K562 (cell line): Measurements from ENCODE around the gene MRGPRF. TPM values are rescaled to one million over a fixed set of nuclear protein-coding genes. Genes with fewer than 3 reads are reported as not detected.

ENCODE experiments used
- ATAC-seq: fragments of 200-7000 bp; cut with Tn5 transposase; 3 replicates; pipeline ENCODE4 v1.9.1; 2020; ENCODE audit warnings: moderate library complexity
- BruUV-seq: library from RNA; stranded (reverse); fragments of 400-500 nt; replicated peaks from 2 replicates; lab custom pipeline; 2021; lab: Mats Ljungman, UMichigan
- CTCF ChIA-PET: fragments of 300-600 bp; formaldehyde crosslinking; extraction: SDS; loops from one replicate; lab custom pipeline; 2021; ENCODE audit warnings: low intra/inter-chr PET ratio; lab: Yijun Ruan, JAX
- POLR2A ChIA-PET: fragments of 300-600, 350-650 bp; sonication (Branson Sonifier 250); formaldehyde crosslinking; extraction: SDS; loops from one replicate; lab custom pipeline; 2021; ENCODE audit warnings: antibody characterized with exemption, inconsistent platforms; lab: Yijun Ruan, JAX
- DNase-seq, 4 experiments: peaks; one replicate each; pipeline versions ENCODE4 v3.0.0 to v3.0.0-alpha.2; 2011 to 2018; ENCODE audit warnings: low spot score in 3 of 4, mixed read lengths in 3 of 4; ENCODE audit errors: extremely low read depth in 1 of 4
- FAIRE-seq: peaks from 2 replicates; lab custom pipeline; 2011; peaks lifted over from hg19 to GRCh38; lab: Jason Lieb, UNC
- H2AFZ ChIP-seq: 2 replicates; pipeline ENCODE4 v1.6.0; 2011; ENCODE audit warnings: low read depth, low read length, control low read depth, inconsistent platforms
- H3K27ac ChIP-seq: fragments of 200-600 bp; 3 replicates; pipeline ENCODE4 v1.8.0; 2011; ENCODE audit warnings: low read depth, mild to moderate bottlenecking, control low read depth, inconsistent platforms, low read length, moderate library complexity, mixed read lengths; ENCODE audit errors: extremely low read depth
- H3K27me3 ChIP-seq, 2 experiments: fragments of 300-600 bp in 1 of 2; 2 replicates in 1 of 2; 3 replicates in 1 of 2; pipeline versions ENCODE4 v1.6.0 to v1.8.0; 2011; ENCODE audit warnings: inconsistent platforms in 2 of 2, low read length in 2 of 2, mild to moderate bottlenecking in 1 of 2, mixed read lengths in 1 of 2, moderate library complexity in 1 of 2; ENCODE audit not compliant: control insufficient read depth in 2 of 2, insufficient read depth in 2 of 2
- H3K36me3 ChIP-seq: fragments of 300-600 bp; 3 replicates; pipeline ENCODE4 v1.8.0; 2011; ENCODE audit warnings: mild to moderate bottlenecking, low read length, inconsistent platforms; ENCODE audit not compliant: control insufficient read depth, insufficient read depth
- H3K4me1 ChIP-seq, 2 experiments: fragments of 200-600 bp in 1 of 2; replicated peaks in 1 of 2; 2 replicates in 1 of 2; 3 replicates in 1 of 2; pipeline versions ENCODE4 v1.5.1 to v1.8.0; 2011; ENCODE audit warnings: inconsistent platforms in 2 of 2, low read length in 2 of 2, mild to moderate bottlenecking in 1 of 2, mixed read lengths in 1 of 2, moderate library complexity in 1 of 2; ENCODE audit not compliant: control insufficient read depth in 2 of 2, insufficient read depth in 2 of 2
- H3K4me2 ChIP-seq: 2 replicates; pipeline ENCODE4 v1.6.1; 2011; ENCODE audit warnings: low read length, control low read depth, inconsistent platforms, mixed read lengths; ENCODE audit not compliant: insufficient read depth
- H3K4me3 ChIP-seq: fragments of 200-600 bp; sonication (generic), shearing (Covaris generic); 2 replicates; pipeline ENCODE4 v1.5.1; 2016; ENCODE audit warnings: control low read depth, inconsistent platforms
- H3K79me2 ChIP-seq: fragments of 200-600 bp; 3 replicates; pipeline ENCODE4 v1.8.0; 2011; ENCODE audit warnings: low read length, inconsistent platforms; ENCODE audit not compliant: control insufficient read depth, insufficient read depth
- H3K9ac ChIP-seq, 2 experiments: 2 replicates each; pipeline versions ENCODE4 v1.6.0 to v1.6.1; 2011; ENCODE audit warnings: low read depth in 2 of 2, low read length in 2 of 2, control low read depth in 1 of 2, inconsistent platforms in 1 of 2, mild to moderate bottlenecking in 1 of 2, mixed read lengths in 1 of 2; ENCODE audit not compliant: insufficient read depth in 1 of 2
- H3K9me1 ChIP-seq: one replicate; pipeline ENCODE4 v1.6.0; 2011; ENCODE audit warnings: inconsistent platforms, mild to moderate bottlenecking, low read length, moderate library complexity; ENCODE audit not compliant: control insufficient read depth, insufficient read depth
- H3K9me3 ChIP-seq: replicated peaks from 2 replicates; pipeline ENCODE4 v1.5.1; 2011; ENCODE audit warnings: low read depth, low read length, inconsistent platforms; ENCODE audit not compliant: control insufficient read depth, insufficient read depth
- H4K20me1 ChIP-seq: replicated peaks from 2 replicates; pipeline ENCODE4 v1.6.1; 2011; ENCODE audit warnings: low read length, inconsistent platforms, mixed read lengths; ENCODE audit not compliant: control insufficient read depth, insufficient read depth
- KAT2B ChIP-seq: IDR thresholded peaks from one replicate; pipeline ENCODE4 v1.6.1; 2012; ENCODE audit warnings: low read depth, mild to moderate bottlenecking, control low read depth, inconsistent platforms, low read length, moderate library complexity
- PURB ChIP-seq: sonication (generic); formaldehyde crosslinking; IDR thresholded peaks from 2 replicates; pipeline ENCODE4 v1.9.0; 2021; ENCODE audit warnings: low read depth, mild to moderate bottlenecking, missing genetic modification reagents
- RUNX1 ChIP-seq: sonication (generic); IDR thresholded peaks from 2 replicates; pipeline ENCODE4 v1.6.1; 2016; ENCODE audit warnings: antibody characterized with exemption, low read depth
- SMAD3 ChIP-seq: fragments of 450-650 bp; formaldehyde crosslinking; conservative IDR thresholded peaks from 2 replicates; pipeline ENCODE4 v1.4.0; 2020; ENCODE audit warnings: mild to moderate bottlenecking
- ZNF347 ChIP-seq: fragments of 450-650 bp; formaldehyde crosslinking; IDR thresholded peaks from 2 replicates; pipeline ENCODE4 v1.4.0; 2020; ENCODE audit warnings: low read depth, mild to moderate bottlenecking, moderate library complexity
- ZZZ3 ChIP-seq: fragments of 450-650 bp; IDR thresholded peaks from 2 replicates; pipeline ENCODE4 v1.6.1; 2016; ENCODE audit warnings: antibody characterized with exemption, mild to moderate bottlenecking, moderate library complexity
- WGBS: fragments of 100-300 bp; shearing (Covaris generic); methylation state at CpG from one replicate; pipeline ENCODE4 v1.1.6; 2016; ENCODE audit warnings: low coverage, mixed read lengths; ENCODE audit not compliant: insufficient coverage; ENCODE audit errors: missing lambda C conversion rate; 5-methylcytosine and 5-hydroxymethylcytosine counted together
- in situ Hi-C: fragments of 300-500 bp; cut with MboI; formaldehyde crosslinking; loops from 4 replicates; pipeline ENCODE4 v1.15.0; 2018; ENCODE audit warnings: inconsistent platforms, mixed read lengths
- intact Hi-C: fragments of 100-400 bp; cut with micrococcal nuclease; formaldehyde crosslinking; loops from 2 replicates; pipeline ENCODE4 v1.14.2; 2022
- polyA plus RNA-seq, 8 experiments: library from polyadenylated mRNA; depleted of rRNA in 4 of 8; stranded (reverse) in 5 of 8; unstranded in 3 of 8; fragments of >200 nt; fragmentation: Nextera tagmentation in 2 of 8; fragmentation: Illumina TruSeq in 1 of 8; extraction: Ambion mirVana in 2 of 8; extraction: Trizol in 1 of 8; gene quantifications; 2 replicates each; pipeline versions ENCODE4 v1.2.1 to v1.2.3, GENCODE V29; 2011 to 2014; ENCODE audit warnings: inconsistent platforms in 1 of 8, missing spikeins in 1 of 8
- total RNA-seq, 7 experiments: library from RNA; depleted of rRNA in 6 of 7; stranded (reverse); fragments of >200 nt in 6 of 7; fragmentation: Illumina TruSeq in 2 of 7; extraction: Trizol in 2 of 7; gene quantifications; 2 replicates each; pipeline versions ENCODE4 v1.2.1 to v1.2.3, GENCODE V29; 2011 to 2021; ENCODE audit warnings: low replicate concordance in 1 of 7
- TF ChIP-seq, protein P1 (sequence below): fragments of 200-600 bp; sonication (generic); IDR thresholded peaks from one replicate; pipeline ENCODE4 v1.6.1; 2012; ENCODE audit warnings: mild to moderate bottlenecking, low read depth, low read length, inconsistent platforms

Gene MRGPRF
- total and polyA plus RNA-seq, 9 of the 15 experiments (the other 6 are each of a cell fraction or from before 2014, with no cell fraction given): not detected

DNA sequence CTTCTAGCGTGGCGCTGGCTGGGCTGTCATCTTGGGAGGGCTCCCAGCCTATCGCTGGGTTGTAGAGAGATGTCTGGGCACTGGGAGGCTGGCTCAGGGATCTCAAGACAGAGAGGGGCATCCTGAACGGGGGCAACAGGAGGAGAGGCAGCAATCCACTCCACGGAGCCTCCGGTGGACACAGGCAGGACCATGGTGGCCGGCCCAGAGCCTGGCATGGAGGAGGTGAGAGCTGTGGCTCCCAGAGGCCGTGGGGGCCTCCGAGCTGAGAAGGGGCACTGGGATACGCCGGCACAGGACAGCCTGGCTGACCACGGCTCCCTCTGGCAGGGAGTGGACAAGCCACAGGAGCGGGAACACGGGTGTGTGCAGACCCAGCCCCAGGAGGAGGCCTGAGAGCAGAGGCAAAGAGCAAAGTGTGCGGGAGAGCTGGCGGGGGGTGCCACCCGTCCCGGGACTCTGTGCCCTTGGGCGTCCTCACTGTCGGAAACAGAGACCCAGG is 9.1 kb downstream of the MRGPRF start:
- no peak for ATAC-seq
- peaks cover 3% of the 10 kb centered on the region for H3K9me1 ChIP-seq
- no peak overlapping the region for H3K27ac ChIP-seq
- FAIRE-seq: no peak
- H3K79me2 ChIP-seq: no peaks in the 10 kb centered on the region
- H3K4me3 ChIP-seq: no peak overlapping the region
- no peak overlapping the region for H2AFZ ChIP-seq
- H3K27me3 ChIP-seq: peaks cover 80 to 98% of the 10 kb centered on the region in 2 experiments
- no peak overlapping the region for H3K4me2 ChIP-seq
- ChIA-PET POLR2A (no interaction called here), CTCF (no interaction called here)
- 0% methylated on average over 19 of the region's 20 CpGs for WGBS
- no peaks in the 10 kb centered on the region for H3K9me3 ChIP-seq
- BruUV-seq: no TSS peak
- in situ Hi-C loops: no loop called here
- peaks cover 0 to 21% of the 10 kb centered on the region in 2 experiments; a peak in 2 of 5 replicates for H3K4me1 ChIP-seq
- H3K36me3 ChIP-seq: no peaks in the 10 kb centered on the region
- DNase-seq: no peak
- H3K9ac ChIP-seq: peak overlapping the region in 1 of 2 experiments; percentile 26; a peak in 1 of 4 replicates
- peaks cover 10% of the 10 kb centered on the region for H4K20me1 ChIP-seq
- intact Hi-C loops: no loop called here
- no peak for TF ChIP-seq SMAD3 (CRISPR knock-in tag)
- no peak for TF ChIP-seq RUNX1
- no peak for TF ChIP-seq ZNF347
- TF ChIP-seq ZZZ3: no peak
- no peak for TF ChIP-seq KAT2B
- TF ChIP-seq, protein P1, sequence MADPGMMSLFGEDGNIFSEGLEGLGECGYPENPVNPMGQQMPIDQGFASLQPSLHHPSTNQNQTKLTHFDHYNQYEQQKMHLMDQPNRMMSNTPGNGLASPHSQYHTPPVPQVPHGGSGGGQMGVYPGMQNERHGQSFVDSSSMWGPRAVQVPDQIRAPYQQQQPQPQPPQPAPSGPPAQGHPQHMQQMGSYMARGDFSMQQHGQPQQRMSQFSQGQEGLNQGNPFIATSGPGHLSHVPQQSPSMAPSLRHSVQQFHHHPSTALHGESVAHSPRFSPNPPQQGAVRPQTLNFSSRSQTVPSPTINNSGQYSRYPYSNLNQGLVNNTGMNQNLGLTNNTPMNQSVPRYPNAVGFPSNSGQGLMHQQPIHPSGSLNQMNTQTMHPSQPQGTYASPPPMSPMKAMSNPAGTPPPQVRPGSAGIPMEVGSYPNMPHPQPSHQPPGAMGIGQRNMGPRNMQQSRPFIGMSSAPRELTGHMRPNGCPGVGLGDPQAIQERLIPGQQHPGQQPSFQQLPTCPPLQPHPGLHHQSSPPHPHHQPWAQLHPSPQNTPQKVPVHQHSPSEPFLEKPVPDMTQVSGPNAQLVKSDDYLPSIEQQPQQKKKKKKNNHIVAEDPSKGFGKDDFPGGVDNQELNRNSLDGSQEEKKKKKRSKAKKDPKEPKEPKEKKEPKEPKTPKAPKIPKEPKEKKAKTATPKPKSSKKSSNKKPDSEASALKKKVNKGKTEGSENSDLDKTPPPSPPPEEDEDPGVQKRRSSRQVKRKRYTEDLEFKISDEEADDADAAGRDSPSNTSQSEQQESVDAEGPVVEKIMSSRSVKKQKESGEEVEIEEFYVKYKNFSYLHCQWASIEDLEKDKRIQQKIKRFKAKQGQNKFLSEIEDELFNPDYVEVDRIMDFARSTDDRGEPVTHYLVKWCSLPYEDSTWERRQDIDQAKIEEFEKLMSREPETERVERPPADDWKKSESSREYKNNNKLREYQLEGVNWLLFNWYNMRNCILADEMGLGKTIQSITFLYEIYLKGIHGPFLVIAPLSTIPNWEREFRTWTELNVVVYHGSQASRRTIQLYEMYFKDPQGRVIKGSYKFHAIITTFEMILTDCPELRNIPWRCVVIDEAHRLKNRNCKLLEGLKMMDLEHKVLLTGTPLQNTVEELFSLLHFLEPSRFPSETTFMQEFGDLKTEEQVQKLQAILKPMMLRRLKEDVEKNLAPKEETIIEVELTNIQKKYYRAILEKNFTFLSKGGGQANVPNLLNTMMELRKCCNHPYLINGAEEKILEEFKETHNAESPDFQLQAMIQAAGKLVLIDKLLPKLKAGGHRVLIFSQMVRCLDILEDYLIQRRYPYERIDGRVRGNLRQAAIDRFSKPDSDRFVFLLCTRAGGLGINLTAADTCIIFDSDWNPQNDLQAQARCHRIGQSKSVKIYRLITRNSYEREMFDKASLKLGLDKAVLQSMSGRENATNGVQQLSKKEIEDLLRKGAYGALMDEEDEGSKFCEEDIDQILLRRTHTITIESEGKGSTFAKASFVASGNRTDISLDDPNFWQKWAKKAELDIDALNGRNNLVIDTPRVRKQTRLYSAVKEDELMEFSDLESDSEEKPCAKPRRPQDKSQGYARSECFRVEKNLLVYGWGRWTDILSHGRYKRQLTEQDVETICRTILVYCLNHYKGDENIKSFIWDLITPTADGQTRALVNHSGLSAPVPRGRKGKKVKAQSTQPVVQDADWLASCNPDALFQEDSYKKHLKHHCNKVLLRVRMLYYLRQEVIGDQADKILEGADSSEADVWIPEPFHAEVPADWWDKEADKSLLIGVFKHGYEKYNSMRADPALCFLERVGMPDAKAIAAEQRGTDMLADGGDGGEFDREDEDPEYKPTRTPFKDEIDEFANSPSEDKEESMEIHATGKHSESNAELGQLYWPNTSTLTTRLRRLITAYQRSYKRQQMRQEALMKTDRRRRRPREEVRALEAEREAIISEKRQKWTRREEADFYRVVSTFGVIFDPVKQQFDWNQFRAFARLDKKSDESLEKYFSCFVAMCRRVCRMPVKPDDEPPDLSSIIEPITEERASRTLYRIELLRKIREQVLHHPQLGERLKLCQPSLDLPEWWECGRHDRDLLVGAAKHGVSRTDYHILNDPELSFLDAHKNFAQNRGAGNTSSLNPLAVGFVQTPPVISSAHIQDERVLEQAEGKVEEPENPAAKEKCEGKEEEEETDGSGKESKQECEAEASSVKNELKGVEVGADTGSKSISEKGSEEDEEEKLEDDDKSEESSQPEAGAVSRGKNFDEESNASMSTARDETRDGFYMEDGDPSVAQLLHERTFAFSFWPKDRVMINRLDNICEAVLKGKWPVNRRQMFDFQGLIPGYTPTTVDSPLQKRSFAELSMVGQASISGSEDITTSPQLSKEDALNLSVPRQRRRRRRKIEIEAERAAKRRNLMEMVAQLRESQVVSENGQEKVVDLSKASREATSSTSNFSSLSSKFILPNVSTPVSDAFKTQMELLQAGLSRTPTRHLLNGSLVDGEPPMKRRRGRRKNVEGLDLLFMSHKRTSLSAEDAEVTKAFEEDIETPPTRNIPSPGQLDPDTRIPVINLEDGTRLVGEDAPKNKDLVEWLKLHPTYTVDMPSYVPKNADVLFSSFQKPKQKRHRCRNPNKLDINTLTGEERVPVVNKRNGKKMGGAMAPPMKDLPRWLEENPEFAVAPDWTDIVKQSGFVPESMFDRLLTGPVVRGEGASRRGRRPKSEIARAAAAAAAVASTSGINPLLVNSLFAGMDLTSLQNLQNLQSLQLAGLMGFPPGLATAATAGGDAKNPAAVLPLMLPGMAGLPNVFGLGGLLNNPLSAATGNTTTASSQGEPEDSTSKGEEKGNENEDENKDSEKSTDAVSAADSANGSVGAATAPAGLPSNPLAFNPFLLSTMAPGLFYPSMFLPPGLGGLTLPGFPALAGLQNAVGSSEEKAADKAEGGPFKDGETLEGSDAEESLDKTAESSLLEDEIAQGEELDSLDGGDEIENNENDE: no peak
- TF ChIP-seq PURB (CRISPR knock-in tag): no peak
